BLaER1 (cell line): ENCODE measurements around the gene MIGA2.
"Not testable (repeated sequence)": the region's sequence is repeated elsewhere in the genome, so short reads cannot be mapped to it uniquely, and the experiment has no call there.

Experiments used
- H3K27ac ChIP-seq: shearing (Covaris generic); formaldehyde crosslinking; 2 replicates; pipeline ENCODE4 v1.8.1; 2022
- H3K27me3 ChIP-seq: shearing (Covaris generic); formaldehyde crosslinking; 2 replicates; pipeline ENCODE4 v1.8.1; 2022
- H3K36me3 ChIP-seq: shearing (Covaris generic); formaldehyde crosslinking; 2 replicates; pipeline ENCODE4 v1.8.1; 2022
- H3K4me1 ChIP-seq: shearing (Covaris generic); formaldehyde crosslinking; 2 replicates; pipeline ENCODE4 v1.8.1; 2022
- H3K4me2 ChIP-seq: shearing (Covaris generic); formaldehyde crosslinking; 2 replicates; pipeline ENCODE4 v1.8.1; 2022
- H3K4me3 ChIP-seq: shearing (Covaris generic); formaldehyde crosslinking; 2 replicates; pipeline ENCODE4 v1.8.1; 2022
- H3K9ac ChIP-seq: shearing (Covaris generic); formaldehyde crosslinking; 2 replicates; pipeline ENCODE4 v1.8.1; 2022
- H3K9me3 ChIP-seq: shearing (Covaris generic); formaldehyde crosslinking; 2 replicates; pipeline ENCODE4 v1.8.1; 2022
- H4K20me1 ChIP-seq: shearing (Covaris generic); formaldehyde crosslinking; 2 replicates; pipeline ENCODE4 v1.8.1; 2022
- Cebpa-rat ChIP-seq: shearing (Covaris generic); IDR thresholded peaks from 2 replicates; pipeline ENCODE4 v1.8.1; 2022

Gene MIGA2

DNA sequence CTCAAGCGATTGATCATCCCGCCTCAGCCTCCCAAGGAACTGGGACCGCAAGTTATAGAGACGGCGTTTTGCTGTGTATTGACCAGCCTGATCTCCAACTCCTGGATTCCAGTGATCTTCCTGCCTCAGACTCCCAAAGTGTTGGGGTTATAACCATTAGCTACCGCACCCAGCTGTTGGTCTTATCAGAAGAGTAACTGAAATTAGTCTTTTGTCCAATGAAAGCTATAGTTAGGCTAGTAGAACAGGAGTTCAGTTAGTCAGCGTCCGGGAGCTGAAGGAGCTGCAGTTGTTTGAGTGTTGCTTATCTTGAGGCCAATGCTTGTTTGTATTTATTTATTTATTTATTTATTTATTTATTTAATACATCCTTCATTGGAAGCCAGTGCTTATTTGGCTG is 3.2 kb upstream of the MIGA2 start:
- Histone ChIP-seq H3K4me3 (no peak overlapping the region), H3K27me3 (no peaks in the 10 kb centered on the region), H4K20me1 (peaks cover 17% of the 10 kb centered on the region), H3K4me2 (no peak overlapping the region), H3K27ac (no peak overlapping the region), H3K36me3 (no peaks in the 10 kb centered on the region), H3K4me1 (peaks cover 39% of the 10 kb centered on the region), H3K9me3 (no peaks in the 10 kb centered on the region), H3K9ac (no peak overlapping the region)
- no peak for TF ChIP-seq Cebpa-rat

DNA sequence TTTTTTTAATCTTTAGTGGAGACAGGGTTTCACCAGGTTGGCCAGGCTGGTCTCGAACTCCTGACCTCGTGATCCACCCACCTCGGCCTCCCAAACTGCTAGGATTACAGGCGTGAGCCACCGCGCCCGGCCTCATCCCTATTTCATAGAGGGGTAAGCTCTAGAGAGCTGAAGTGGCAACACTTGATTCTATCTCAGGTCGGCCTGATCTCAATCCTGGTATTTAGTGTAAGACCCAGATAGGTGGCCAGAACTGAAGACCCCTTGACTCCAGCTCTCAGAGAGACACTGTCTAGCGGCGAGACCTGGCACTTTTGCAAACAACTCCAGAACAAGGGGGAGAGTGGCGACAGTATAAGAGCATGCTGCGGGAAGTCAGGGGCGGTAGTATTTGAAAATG is 588 bp upstream of the MIGA2 start:
- H3K9ac ChIP-seq = peak overlapping the region; percentile 68; the same call in 1 of the 2 replicates
- peak overlapping the region; percentile 52 for H3K27ac ChIP-seq
- H4K20me1 ChIP-seq = peaks cover 25% of the 10 kb centered on the region
- H3K9me3 ChIP-seq, H3K27me3 ChIP-seq, H3K36me3 ChIP-seq: not testable (repeated sequence)
- H3K4me2 ChIP-seq = peak overlapping the region; percentile 75
- peaks cover 28% of the 10 kb centered on the region for H3K4me1 ChIP-seq
- H3K4me3 ChIP-seq = peak overlapping the region; percentile 98

DNA sequence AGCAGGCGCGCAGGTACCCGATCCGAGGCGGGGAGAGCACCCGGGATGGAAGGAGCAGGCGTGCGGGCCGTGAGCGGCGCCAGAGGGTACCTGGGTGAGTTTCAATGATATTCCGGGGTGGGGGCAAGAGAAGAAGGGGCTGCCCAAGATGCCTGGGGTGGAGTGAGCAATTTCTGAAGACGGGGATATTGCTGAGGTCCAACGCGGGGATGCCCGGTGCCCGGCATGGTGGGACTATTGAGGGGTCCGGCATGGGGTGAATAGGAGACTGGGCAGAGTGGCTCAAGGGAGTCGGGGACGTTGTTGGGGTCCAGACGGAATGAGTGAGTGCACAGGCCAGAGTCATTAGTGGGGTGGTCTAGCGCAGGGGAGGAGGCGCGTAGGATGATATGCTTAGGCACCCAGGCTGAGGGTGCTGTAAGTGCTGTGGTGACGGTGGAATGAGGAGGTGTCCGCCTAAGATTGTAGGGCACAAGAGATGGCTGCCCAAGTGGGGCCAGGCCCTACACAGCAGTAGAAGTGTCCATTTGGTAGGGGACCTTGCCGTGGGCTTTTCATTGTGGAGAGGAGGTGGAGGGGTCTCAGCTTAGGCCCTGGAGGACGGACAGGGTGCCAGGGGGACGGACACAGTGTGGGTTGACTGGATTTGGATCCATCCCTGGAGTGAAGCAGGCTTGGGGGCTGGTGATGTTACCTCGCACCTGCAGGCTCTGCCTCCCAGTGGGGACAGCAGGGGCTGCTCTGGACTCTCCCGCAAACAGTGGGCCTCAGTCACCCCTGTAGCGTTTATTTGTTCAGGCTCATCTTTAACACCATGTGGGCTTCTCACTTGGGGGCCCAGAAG is 719 bp downstream of the MIGA2 start:
- peaks cover 25% of the 10 kb centered on the region for H4K20me1 ChIP-seq
- peaks cover 28% of the 10 kb centered on the region for H3K4me1 ChIP-seq
- H3K27ac ChIP-seq = peak overlapping the region; percentile 80
- H3K9me3 ChIP-seq = no peaks in the 10 kb centered on the region
- TF ChIP-seq Cebpa-rat = no peak
- no peaks in the 10 kb centered on the region for H3K27me3 ChIP-seq
- H3K36me3 ChIP-seq = peaks cover 23% of the 10 kb centered on the region
- H3K4me2 ChIP-seq = peak overlapping the region; percentile 98
- peak overlapping the region; percentile 91 for H3K9ac ChIP-seq
- H3K4me3 ChIP-seq = peak overlapping the region; percentile 98

DNA sequence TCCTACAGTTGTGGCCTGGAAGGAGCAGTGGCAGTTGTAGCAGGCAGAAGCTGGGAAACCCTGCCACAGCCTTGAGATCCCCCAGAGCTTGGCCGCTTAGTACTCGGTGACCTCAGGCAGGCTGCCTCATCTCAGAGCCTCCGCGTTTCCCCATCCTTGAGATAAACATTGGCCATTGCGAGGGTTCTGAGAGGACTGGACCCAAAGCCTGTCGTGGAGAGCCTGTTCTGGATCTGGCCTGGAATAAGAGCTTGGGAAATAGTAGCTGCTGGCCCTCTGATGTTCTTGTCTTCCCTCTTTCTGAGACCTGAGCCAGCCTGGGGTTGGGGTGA is 1.3 kb downstream of the MIGA2 start:
- Histone ChIP-seq H3K4me3 (peak overlapping the region; percentile 98), H4K20me1 (peaks cover 25% of the 10 kb centered on the region), H3K9ac (peak overlapping the region; percentile 91), H3K36me3 (peaks cover 29% of the 10 kb centered on the region), H3K4me2 (peak overlapping the region; percentile 98), H3K27me3 (no peaks in the 10 kb centered on the region), H3K9me3 (no peaks in the 10 kb centered on the region), H3K4me1 (peaks cover 28% of the 10 kb centered on the region), H3K27ac (no peak overlapping the region)
- TF ChIP-seq Cebpa-rat = no peak

DNA sequence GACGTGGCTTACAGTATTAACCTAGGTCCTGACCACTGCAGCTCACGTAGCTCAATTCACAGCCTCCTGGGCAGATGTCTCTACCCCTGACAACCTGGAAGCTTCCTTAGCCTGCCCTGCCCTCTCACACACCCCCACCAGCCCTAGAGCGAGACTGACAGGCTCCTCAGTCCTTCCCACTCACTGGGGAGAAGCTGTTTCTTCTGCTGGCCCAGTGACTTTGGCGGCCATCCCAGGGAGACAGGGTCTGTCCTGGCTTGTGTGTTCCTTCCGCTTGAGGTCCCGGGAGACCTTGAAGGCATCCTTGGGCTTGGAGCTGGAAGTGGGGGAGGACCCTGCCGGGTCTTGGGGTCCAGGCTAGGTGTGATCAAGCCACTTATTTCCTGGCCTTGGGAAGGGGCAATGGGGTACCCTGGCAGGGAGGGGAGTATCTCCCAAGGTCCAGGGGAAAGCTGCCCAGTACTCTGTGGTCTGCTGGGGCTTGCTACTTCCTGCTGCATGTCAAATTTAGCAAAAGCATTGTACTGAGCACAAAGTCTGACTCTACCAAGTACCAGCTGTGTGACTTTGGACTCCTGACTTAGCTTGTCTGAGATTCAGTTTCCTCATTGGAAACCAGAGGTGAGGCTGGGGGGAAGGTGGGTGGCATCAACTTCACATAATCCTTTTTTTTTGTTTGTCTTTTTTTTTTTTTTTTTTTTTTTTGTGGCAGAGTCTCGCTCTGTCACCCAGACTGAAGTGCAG is 1.9 kb downstream of the MIGA2 start:
- Histone ChIP-seq H4K20me1 (peaks cover 25% of the 10 kb centered on the region), H3K27ac (no peak overlapping the region), H3K4me1 (peaks cover 28% of the 10 kb centered on the region), H3K4me3 (peak overlapping the region; percentile 98), H3K9me3 (no peaks in the 10 kb centered on the region), H3K4me2 (peak overlapping the region; percentile 98), H3K27me3 (no peaks in the 10 kb centered on the region), H3K36me3 (peaks cover 34% of the 10 kb centered on the region), H3K9ac (peak overlapping the region; percentile 91)
- no peak for TF ChIP-seq Cebpa-rat

DNA sequence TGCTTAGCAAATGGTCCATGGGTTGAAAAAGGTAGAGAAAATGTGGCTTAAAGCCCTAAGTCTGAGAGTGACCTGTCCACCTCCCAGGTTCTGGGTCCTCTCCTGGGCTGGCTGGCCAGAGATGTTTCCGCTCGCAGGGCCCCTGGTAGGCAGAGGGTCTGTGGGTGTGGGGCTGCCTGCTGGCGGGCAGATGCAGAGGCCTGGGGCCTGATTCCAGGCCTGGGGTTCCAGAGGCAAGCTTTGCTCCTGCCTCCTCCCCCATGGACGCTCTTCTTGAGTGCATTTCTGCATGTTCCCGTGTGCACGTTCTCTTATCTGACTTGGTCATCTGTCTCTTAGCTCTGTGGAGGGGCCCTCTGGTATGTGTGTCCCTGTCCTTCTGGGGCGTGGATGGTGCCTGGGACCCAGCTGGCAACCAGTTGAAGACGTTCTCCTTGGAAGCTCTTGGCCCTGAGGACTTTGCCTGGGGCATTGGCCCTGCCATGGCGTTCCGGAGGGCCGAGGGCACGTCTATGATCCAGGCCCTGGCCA is 3.8 kb downstream of the MIGA2 start:
- Histone ChIP-seq H3K27ac (no peak overlapping the region), H3K4me2 (no peak overlapping the region), H3K4me3 (no peak overlapping the region), H3K27me3 (no peaks in the 10 kb centered on the region), H3K9ac (no peak overlapping the region), H4K20me1 (peaks cover 25% of the 10 kb centered on the region), H3K36me3 (peaks cover 53% of the 10 kb centered on the region), H3K9me3 (no peaks in the 10 kb centered on the region), H3K4me1 (peaks cover 28% of the 10 kb centered on the region)
- no peak for TF ChIP-seq Cebpa-rat

DNA sequence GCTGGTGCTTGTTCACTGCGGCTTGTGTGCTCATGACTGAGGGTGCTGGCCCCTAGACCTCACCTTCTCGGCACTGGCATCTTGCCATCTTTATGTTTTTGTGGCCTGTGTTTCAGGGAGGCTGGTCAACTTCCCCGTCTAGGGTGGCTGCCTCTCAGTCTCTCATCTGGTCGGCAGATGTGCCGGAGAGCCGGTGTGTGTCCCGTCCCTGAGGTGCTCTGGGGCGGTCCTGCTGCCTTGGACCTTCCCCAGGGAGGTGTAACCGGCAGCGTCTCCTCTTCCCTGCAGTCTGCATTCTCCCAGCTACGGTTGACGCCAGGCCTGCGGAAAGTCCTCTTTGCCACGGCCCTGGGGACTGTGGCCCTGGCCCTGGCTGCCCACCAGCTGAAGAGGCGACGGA is 5.6 kb downstream of the MIGA2 start:
- TF ChIP-seq Cebpa-rat = no peak

DNA sequence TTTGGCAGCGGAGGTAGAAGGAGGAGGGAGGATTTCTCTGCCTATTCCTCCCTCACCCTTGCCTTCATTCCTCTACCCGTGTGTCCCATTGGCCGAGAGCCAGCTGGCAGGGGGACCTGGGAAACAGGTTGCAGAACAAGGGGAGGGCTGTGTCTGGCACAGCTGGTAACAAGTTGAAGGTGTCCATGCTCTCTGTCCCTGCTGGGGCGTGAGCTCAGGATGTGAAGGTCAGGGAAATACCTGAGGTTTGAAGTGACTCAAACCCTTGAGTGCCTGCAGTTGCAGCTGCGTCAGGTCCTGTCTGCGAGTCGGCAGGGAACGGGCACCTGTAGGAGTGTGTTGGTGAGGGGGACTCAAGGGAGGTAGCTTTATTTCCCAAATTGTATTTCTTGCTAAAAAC is 16.2 kb downstream of the MIGA2 start:
- TF ChIP-seq Cebpa-rat = no peak
- Histone ChIP-seq H3K36me3 (peaks cover 99% of the 10 kb centered on the region), H3K9ac (no peak overlapping the region)

More for the DNA sequence above, 5.6 kb downstream of the MIGA2 start:
- Histone ChIP-seq H3K4me3 (no peak overlapping the region), H3K4me1 (peaks cover 20% of the 10 kb centered on the region), H3K9me3 (no peaks in the 10 kb centered on the region), H3K27me3 (no peaks in the 10 kb centered on the region), H3K9ac (no peak overlapping the region), H4K20me1 (peaks cover 20% of the 10 kb centered on the region), H3K27ac (no peak overlapping the region), H3K36me3 (peaks cover 71% of the 10 kb centered on the region), H3K4me2 (no peak overlapping the region)

DNA sequence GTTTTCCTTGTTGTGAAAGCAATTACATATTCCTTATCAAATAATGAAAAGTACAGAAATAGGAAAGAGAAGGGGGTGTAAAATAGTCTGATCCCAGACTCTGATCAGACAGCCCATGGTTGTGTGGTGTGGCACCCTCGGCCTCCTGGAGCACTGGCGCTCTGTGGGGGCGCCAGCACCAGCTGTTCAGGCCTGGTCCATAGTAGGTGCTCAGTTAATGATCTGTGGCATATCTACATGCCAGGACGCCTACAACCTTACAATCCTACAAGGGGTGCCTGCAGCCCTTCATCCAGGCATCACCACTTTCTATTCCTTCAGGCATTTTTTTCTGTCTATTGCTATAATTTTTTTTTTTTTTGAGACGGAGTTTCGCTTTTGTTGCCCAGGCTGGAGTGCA is 16.6 kb downstream of the MIGA2 start:
- no peak overlapping the region for H3K4me3 ChIP-seq
- H4K20me1 ChIP-seq = no peaks in the 10 kb centered on the region
- no peak overlapping the region for H3K9ac ChIP-seq
- no peaks in the 10 kb centered on the region for H3K9me3 ChIP-seq
- no peak for TF ChIP-seq Cebpa-rat
- H3K4me2 ChIP-seq = no peak overlapping the region
- H3K27ac ChIP-seq = no peak overlapping the region
- H3K36me3 ChIP-seq = peaks cover 99% of the 10 kb centered on the region
- H3K4me1 ChIP-seq = no peaks in the 10 kb centered on the region
- no peaks in the 10 kb centered on the region for H3K27me3 ChIP-seq

More for the DNA sequence above, 16.2 kb downstream of the MIGA2 start:
- H3K27ac ChIP-seq = no peak overlapping the region
- no peak overlapping the region for H3K4me3 ChIP-seq
- no peak overlapping the region for H3K4me2 ChIP-seq
- no peaks in the 10 kb centered on the region for H3K27me3 ChIP-seq
- no peaks in the 10 kb centered on the region for H4K20me1 ChIP-seq
- no peaks in the 10 kb centered on the region for H3K4me1 ChIP-seq
- no peaks in the 10 kb centered on the region for H3K9me3 ChIP-seq
